ENCODE data around the gene L3MBTL2. TPM values are rescaled to one million over a fixed set of nuclear protein-coding genes. Genes with fewer than 3 reads are reported as not detected.
"Not testable (repeated sequence)": the region's sequence is repeated elsewhere in the genome, so short reads cannot be mapped to it uniquely, and the experiment has no call there.

The L3MBTL2 gene
- total RNA-seq, 1 experiment from 2014 or later: 25.6 TPM

GRCh38 chr22:41257696-41258095 is 52.6 kb downstream of the L3MBTL2 start:
- no peak for TF ChIP-seq ZNF423 (CRISPR knock-in tag; IDR thresholded peaks at IDR 0.05)
- TF ChIP-seq TEAD4 (CRISPR knock-in tag; IDR thresholded peaks at IDR 0.05): no peak
- no peak for TF ChIP-seq RORB (CRISPR knock-in tag; IDR thresholded peaks at IDR 0.05)
- TF ChIP-seq NFATC4 (CRISPR knock-in tag; IDR thresholded peaks at IDR 0.05): no peak
- no peak for TF ChIP-seq TP53 (CRISPR knock-in tag; IDR thresholded peaks at IDR 0.05)
- TF ChIP-seq, protein P1, sequence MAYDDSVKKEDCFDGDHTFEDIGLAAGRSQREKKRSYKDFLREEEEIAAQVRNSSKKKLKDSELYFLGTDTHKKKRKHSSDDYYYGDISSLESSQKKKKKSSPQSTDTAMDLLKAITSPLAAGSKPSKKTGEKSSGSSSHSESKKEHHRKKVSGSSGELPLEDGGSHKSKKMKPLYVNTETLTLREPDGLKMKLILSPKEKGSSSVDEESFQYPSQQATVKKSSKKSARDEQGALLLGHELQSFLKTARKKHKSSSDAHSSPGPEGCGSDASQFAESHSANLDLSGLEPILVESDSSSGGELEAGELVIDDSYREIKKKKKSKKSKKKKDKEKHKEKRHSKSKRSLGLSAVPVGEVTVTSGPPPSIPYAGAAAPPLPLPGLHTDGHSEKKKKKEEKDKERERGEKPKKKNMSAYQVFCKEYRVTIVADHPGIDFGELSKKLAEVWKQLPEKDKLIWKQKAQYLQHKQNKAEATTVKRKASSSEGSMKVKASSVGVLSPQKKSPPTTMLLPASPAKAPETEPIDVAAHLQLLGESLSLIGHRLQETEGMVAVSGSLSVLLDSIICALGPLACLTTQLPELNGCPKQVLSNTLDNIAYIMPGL (CRISPR knock-in tag; IDR thresholded peaks at IDR 0.05): no peak
- no peak for TF ChIP-seq ZNF138 (CRISPR knock-in tag; conservative IDR thresholded peaks at IDR 0.05)
- TF ChIP-seq ZNF317 (CRISPR knock-in tag; IDR thresholded peaks at IDR 0.05; ENCODE audit: borderline replicate concordance, low read depth): no peak
- TF ChIP-seq MYBL2 (CRISPR knock-in tag; IDR thresholded peaks at IDR 0.05): no peak
- no peak for TF ChIP-seq ATF3 (CRISPR knock-in tag; conservative IDR thresholded peaks at IDR 0.05)
- TF ChIP-seq, protein P2, sequence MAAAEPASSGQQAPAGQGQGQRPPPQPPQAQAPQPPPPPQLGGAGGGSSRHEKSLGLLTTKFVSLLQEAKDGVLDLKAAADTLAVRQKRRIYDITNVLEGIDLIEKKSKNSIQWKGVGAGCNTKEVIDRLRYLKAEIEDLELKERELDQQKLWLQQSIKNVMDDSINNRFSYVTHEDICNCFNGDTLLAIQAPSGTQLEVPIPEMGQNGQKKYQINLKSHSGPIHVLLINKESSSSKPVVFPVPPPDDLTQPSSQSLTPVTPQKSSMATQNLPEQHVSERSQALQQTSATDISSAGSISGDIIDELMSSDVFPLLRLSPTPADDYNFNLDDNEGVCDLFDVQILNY (CRISPR knock-in tag; IDR thresholded peaks at IDR 0.05): no peak
- TF ChIP-seq, protein P3, sequence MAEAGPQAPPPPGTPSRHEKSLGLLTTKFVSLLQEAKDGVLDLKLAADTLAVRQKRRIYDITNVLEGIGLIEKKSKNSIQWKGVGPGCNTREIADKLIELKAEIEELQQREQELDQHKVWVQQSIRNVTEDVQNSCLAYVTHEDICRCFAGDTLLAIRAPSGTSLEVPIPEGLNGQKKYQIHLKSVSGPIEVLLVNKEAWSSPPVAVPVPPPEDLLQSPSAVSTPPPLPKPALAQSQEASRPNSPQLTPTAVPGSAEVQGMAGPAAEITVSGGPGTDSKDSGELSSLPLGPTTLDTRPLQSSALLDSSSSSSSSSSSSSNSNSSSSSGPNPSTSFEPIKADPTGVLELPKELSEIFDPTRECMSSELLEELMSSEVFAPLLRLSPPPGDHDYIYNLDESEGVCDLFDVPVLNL (CRISPR knock-in tag; IDR thresholded peaks at IDR 0.05; ENCODE audit: borderline replicate concordance, low read depth): no peak
- no peak for TF ChIP-seq ELF4 (CRISPR knock-in tag; IDR thresholded peaks at IDR 0.05; ENCODE audit: low read depth)
- no peak for TF ChIP-seq NFE2L1 (CRISPR knock-in tag; IDR thresholded peaks at IDR 0.05)
- no peak for TF ChIP-seq ERG (CRISPR knock-in tag; IDR thresholded peaks at IDR 0.05)
- Mint-ChIP-seq H3K4me3 (no peak overlapping the region), H3K27me3 (ENCODE audit: low read depth) (no peaks in the 10 kb centered on the region), H3K4me1 (peaks cover 12% of the 10 kb centered on the region), H3K36me3 (peaks cover 84% of the 10 kb centered on the region), H3K27ac (peak overlapping the region; percentile 80; the same call in 1 of the 2 replicates), H3K9me3 (no peaks in the 10 kb centered on the region)
- CTCF ChIA-PET: interaction anchor here (0.5 kb wide), 1 partner anchor 263 kb away, joined by 3 read pairs; no protein-coding TSS in a partner anchor
- ATAC-seq: no peak
- POLR2A ChIA-PET: interaction anchor here (0.6 to 0.8 kb wide), 2 partner anchors 19 to 582 kb away, joined by 5 read pairs; no protein-coding TSS in a partner anchor
- no peak for DNase-seq (ENCODE audit: low spot score)

DNA sequence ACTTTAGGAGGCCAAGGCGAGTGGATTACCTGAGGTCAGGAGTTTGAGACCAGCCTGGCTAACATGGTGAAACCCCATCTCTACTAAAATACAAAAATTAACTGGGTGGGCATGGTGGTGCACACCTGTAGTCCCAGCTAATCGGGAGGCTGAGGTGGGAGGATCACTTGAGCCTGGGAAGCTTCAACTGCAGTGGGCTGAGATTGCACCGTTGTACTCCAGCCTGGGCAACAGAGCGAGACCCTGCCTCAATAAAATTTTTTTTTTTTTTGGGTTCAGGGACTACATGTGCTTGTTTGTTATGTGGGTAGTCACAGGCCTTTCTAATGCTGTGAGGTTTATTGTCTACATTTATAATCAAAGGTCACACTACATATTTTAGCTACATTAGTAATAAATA is 54.6 kb downstream of the L3MBTL2 start:
- POLR2A ChIA-PET: interaction anchor here (0.7 kb wide), 1 partner anchor 13 kb away, joined by 3 read pairs; no protein-coding TSS in a partner anchor
- H3K27ac Mint-ChIP-seq; DNase-seq (ENCODE audit: low spot score); H3K27me3 Mint-ChIP-seq (ENCODE audit: low read depth); ATAC-seq; CTCF ChIA-PET; H3K4me3 Mint-ChIP-seq; H3K9me3 Mint-ChIP-seq: not testable (repeated sequence)
- Mint-ChIP-seq H3K4me1 (peaks cover 12% of the 10 kb centered on the region), H3K36me3 (peaks cover 89% of the 10 kb centered on the region)
- peak; percentile 69; the same call in 1 of the 2 replicates for TF ChIP-seq ZNF121 (CRISPR knock-in tag; IDR thresholded peaks at IDR 0.05)

GRCh38 chr22:41260871-41261270 is 55.8 kb downstream of the L3MBTL2 start:
- no peaks in the 10 kb centered on the region for H3K9me3 Mint-ChIP-seq
- H3K4me1 Mint-ChIP-seq: peaks cover 12% of the 10 kb centered on the region
- no peak overlapping the region for H3K27ac Mint-ChIP-seq
- ATAC-seq (no peak), DNase-seq (ENCODE audit: low spot score) (no peak)
- POLR2A ChIA-PET: no interaction called here
- H3K4me3 Mint-ChIP-seq: no peak overlapping the region
- H3K27me3 Mint-ChIP-seq (ENCODE audit: low read depth): no peaks in the 10 kb centered on the region
- H3K36me3 Mint-ChIP-seq: peaks cover 89% of the 10 kb centered on the region
- CTCF ChIA-PET: no interaction called here
- no peak for TF ChIP-seq TEAD1 (CRISPR knock-in tag; IDR thresholded peaks at IDR 0.05)
- TF ChIP-seq SOX15 (CRISPR knock-in tag; IDR thresholded peaks at IDR 0.05): no peak
- TF ChIP-seq, protein P4, sequence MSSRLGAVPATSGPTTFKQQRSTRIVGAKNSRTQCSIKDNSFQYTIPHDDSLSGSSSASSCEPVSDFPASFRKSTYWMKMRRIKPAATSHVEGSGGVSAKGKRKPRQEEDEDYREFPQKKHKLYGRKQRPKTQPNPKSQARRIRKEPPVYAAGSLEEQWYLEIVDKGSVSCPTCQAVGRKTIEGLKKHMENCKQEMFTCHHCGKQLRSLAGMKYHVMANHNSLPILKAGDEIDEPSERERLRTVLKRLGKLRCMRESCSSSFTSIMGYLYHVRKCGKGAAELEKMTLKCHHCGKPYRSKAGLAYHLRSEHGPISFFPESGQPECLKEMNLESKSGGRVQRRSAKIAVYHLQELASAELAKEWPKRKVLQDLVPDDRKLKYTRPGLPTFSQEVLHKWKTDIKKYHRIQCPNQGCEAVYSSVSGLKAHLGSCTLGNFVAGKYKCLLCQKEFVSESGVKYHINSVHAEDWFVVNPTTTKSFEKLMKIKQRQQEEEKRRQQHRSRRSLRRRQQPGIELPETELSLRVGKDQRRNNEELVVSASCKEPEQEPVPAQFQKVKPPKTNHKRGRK (CRISPR knock-in tag; IDR thresholded peaks at IDR 0.05; ENCODE audit: borderline replicate concordance): no peak
- TF ChIP-seq ZBTB21 (CRISPR knock-in tag; IDR thresholded peaks at IDR 0.05; ENCODE audit: borderline replicate concordance): no peak
- TF ChIP-seq ETV6 (CRISPR knock-in tag; IDR thresholded peaks at IDR 0.05): no peak
- TF ChIP-seq GABPB1 (CRISPR knock-in tag; IDR thresholded peaks at IDR 0.05): no peak
- TF ChIP-seq, protein P5, sequence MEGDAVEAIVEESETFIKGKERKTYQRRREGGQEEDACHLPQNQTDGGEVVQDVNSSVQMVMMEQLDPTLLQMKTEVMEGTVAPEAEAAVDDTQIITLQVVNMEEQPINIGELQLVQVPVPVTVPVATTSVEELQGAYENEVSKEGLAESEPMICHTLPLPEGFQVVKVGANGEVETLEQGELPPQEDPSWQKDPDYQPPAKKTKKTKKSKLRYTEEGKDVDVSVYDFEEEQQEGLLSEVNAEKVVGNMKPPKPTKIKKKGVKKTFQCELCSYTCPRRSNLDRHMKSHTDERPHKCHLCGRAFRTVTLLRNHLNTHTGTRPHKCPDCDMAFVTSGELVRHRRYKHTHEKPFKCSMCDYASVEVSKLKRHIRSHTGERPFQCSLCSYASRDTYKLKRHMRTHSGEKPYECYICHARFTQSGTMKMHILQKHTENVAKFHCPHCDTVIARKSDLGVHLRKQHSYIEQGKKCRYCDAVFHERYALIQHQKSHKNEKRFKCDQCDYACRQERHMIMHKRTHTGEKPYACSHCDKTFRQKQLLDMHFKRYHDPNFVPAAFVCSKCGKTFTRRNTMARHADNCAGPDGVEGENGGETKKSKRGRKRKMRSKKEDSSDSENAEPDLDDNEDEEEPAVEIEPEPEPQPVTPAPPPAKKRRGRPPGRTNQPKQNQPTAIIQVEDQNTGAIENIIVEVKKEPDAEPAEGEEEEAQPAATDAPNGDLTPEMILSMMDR (IDR thresholded peaks at IDR 0.05): no peak
- TF ChIP-seq E2F1 (CRISPR knock-in tag; IDR thresholded peaks at IDR 0.05): no peak
